Vagina (tissue), 2 donors: ENCODE measurements around the gene PTPRN2.

Experiments
- CTCF ChIP-seq, 3 experiments: fragments of 450-650 bp in 2 of 3; fragments of 200-600 bp in 1 of 3; sonication (generic) in 1 of 3; IDR thresholded peaks; one replicate each; pipeline ENCODE4 v1.5.1; 2017 to 2019; ENCODE audit warnings: antibody characterized with exemption in 3 of 3, mild to moderate bottlenecking in 2 of 3, moderate library complexity in 2 of 3
- POLR2A ChIP-seq, 2 donors: fragments of 450-650 bp; IDR thresholded peaks; one replicate each; pipeline ENCODE4 v1.6.1; 2017; ENCODE audit warnings: antibody characterized with exemption in 2 of 2, mild to moderate bottlenecking in 2 of 2, moderate library complexity in 2 of 2
- POLR2AphosphoS5 ChIP-seq, 2 donors: sonication (generic); formaldehyde crosslinking; IDR thresholded peaks; one replicate each; pipeline ENCODE4 v1.9.0; 2017; ENCODE audit warnings: antibody characterized with exemption in 2 of 2, mild to moderate bottlenecking in 2 of 2, low read depth in 1 of 2; ENCODE audit not compliant: insufficient read depth in 1 of 2

DNA sequence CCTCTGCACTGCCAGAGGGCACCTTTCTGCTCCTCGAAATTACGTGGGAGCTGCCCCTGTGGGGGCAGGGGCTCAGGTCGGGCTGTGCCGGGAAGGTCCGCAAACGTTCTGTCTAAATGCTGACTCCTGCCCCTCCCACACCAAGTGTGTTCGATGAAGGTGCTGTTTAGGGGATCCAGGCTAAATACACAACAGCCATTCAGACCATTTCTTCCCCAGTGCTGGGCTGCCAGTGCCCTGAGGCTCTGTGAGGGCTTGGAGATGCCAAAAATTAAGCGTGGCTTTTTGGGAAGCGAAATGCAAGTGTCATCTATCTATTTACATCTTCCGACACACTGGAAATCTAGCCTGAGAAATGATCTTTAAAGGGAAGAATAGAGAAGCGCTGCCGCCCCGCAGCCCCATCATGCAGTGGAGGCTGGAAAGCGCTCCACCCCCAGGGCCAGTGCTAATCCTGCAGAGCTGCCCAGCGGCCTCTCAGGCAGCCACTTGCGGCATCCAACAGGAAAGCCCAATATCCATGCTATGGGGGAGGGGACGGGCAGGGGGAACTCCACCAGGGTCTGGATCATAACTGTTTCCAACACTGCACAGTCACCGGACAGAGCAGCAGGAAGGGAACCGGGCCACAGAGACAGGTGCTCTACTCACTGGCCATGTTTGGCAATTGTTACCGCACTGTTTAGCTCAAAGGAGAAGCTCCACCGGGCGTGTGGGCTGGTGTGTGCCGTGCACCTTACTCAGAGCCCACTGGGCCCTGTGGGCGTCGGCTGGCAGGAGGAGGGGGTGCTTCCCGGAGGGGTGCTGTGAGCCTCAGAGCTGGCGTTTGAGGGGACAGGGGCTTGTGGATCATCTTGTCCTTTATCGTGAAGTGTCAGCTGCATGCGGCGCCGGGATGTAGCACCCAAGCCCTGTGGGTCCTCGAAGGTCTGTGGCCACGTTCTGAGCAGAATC, 1045.3 kb downstream of the PTPRN2 start:
- TF ChIP-seq CTCF (IDR thresholded peaks at IDR 0.05) (no peak), POLR2AphosphoS5 (IDR thresholded peaks at IDR 0.05; ENCODE audit: insufficient read depth in 1 of 2, low read depth in 1 of 2) (no peak), POLR2A (IDR thresholded peaks at IDR 0.05) (no peak)
